K562 (cell line): Measurements from ENCODE around the gene CRYBB2. TPM values are rescaled to one million over a fixed set of nuclear protein-coding genes. Genes with fewer than 3 reads are reported as not detected.

Source experiments
- ATAC-seq: fragments of 200-7000 bp; cut with Tn5 transposase; 3 replicates; pipeline ENCODE4 v1.9.1; 2020; ENCODE audit warnings: moderate library complexity
- BruUV-seq: library from RNA; stranded (reverse); fragments of 400-500 nt; replicated peaks from 2 replicates; lab custom pipeline; 2021; lab: Mats Ljungman, UMichigan
- CTCF ChIA-PET: fragments of 300-600 bp; formaldehyde crosslinking; extraction: SDS; loops from one replicate; lab custom pipeline; 2021; ENCODE audit warnings: low intra/inter-chr PET ratio; lab: Yijun Ruan, JAX
- POLR2A ChIA-PET: fragments of 300-600, 350-650 bp; sonication (Branson Sonifier 250); formaldehyde crosslinking; extraction: SDS; loops from one replicate; lab custom pipeline; 2021; ENCODE audit warnings: antibody characterized with exemption, inconsistent platforms; lab: Yijun Ruan, JAX
- DNase-seq, 4 experiments: peaks; one replicate each; pipeline versions ENCODE4 v3.0.0 to v3.0.0-alpha.2; 2011 to 2018; ENCODE audit warnings: low spot score in 3 of 4, mixed read lengths in 3 of 4; ENCODE audit errors: extremely low read depth in 1 of 4
- FAIRE-seq: peaks from 2 replicates; lab custom pipeline; 2011; peaks lifted over from hg19 to GRCh38; lab: Jason Lieb, UNC
- H2AFZ ChIP-seq: 2 replicates; pipeline ENCODE4 v1.6.0; 2011; ENCODE audit warnings: low read depth, low read length, control low read depth, inconsistent platforms
- H3K27ac ChIP-seq: fragments of 200-600 bp; 3 replicates; pipeline ENCODE4 v1.8.0; 2011; ENCODE audit warnings: low read depth, mild to moderate bottlenecking, control low read depth, inconsistent platforms, low read length, moderate library complexity, mixed read lengths; ENCODE audit errors: extremely low read depth
- H3K27me3 ChIP-seq, 2 experiments: fragments of 300-600 bp in 1 of 2; 2 replicates in 1 of 2; 3 replicates in 1 of 2; pipeline versions ENCODE4 v1.6.0 to v1.8.0; 2011; ENCODE audit warnings: inconsistent platforms in 2 of 2, low read length in 2 of 2, mild to moderate bottlenecking in 1 of 2, mixed read lengths in 1 of 2, moderate library complexity in 1 of 2; ENCODE audit not compliant: control insufficient read depth in 2 of 2, insufficient read depth in 2 of 2
- H3K36me3 ChIP-seq: fragments of 300-600 bp; 3 replicates; pipeline ENCODE4 v1.8.0; 2011; ENCODE audit warnings: mild to moderate bottlenecking, low read length, inconsistent platforms; ENCODE audit not compliant: control insufficient read depth, insufficient read depth
- H3K4me1 ChIP-seq, 2 experiments: fragments of 200-600 bp in 1 of 2; replicated peaks in 1 of 2; 2 replicates in 1 of 2; 3 replicates in 1 of 2; pipeline versions ENCODE4 v1.5.1 to v1.8.0; 2011; ENCODE audit warnings: inconsistent platforms in 2 of 2, low read length in 2 of 2, mild to moderate bottlenecking in 1 of 2, mixed read lengths in 1 of 2, moderate library complexity in 1 of 2; ENCODE audit not compliant: control insufficient read depth in 2 of 2, insufficient read depth in 2 of 2
- H3K4me2 ChIP-seq: 2 replicates; pipeline ENCODE4 v1.6.1; 2011; ENCODE audit warnings: low read length, control low read depth, inconsistent platforms, mixed read lengths; ENCODE audit not compliant: insufficient read depth
- H3K4me3 ChIP-seq: fragments of 200-600 bp; sonication (generic), shearing (Covaris generic); 2 replicates; pipeline ENCODE4 v1.5.1; 2016; ENCODE audit warnings: control low read depth, inconsistent platforms
- H3K79me2 ChIP-seq: fragments of 200-600 bp; 3 replicates; pipeline ENCODE4 v1.8.0; 2011; ENCODE audit warnings: low read length, inconsistent platforms; ENCODE audit not compliant: control insufficient read depth, insufficient read depth
- H3K9ac ChIP-seq, 2 experiments: 2 replicates each; pipeline versions ENCODE4 v1.6.0 to v1.6.1; 2011; ENCODE audit warnings: low read depth in 2 of 2, low read length in 2 of 2, control low read depth in 1 of 2, inconsistent platforms in 1 of 2, mild to moderate bottlenecking in 1 of 2, mixed read lengths in 1 of 2; ENCODE audit not compliant: insufficient read depth in 1 of 2
- H3K9me1 ChIP-seq: one replicate; pipeline ENCODE4 v1.6.0; 2011; ENCODE audit warnings: inconsistent platforms, mild to moderate bottlenecking, low read length, moderate library complexity; ENCODE audit not compliant: control insufficient read depth, insufficient read depth
- H3K9me3 ChIP-seq: replicated peaks from 2 replicates; pipeline ENCODE4 v1.5.1; 2011; ENCODE audit warnings: low read depth, low read length, inconsistent platforms; ENCODE audit not compliant: control insufficient read depth, insufficient read depth
- H4K20me1 ChIP-seq: replicated peaks from 2 replicates; pipeline ENCODE4 v1.6.1; 2011; ENCODE audit warnings: low read length, inconsistent platforms, mixed read lengths; ENCODE audit not compliant: control insufficient read depth, insufficient read depth
- BRCA1 ChIP-seq, 2 experiments: fragments of 450-650 bp in 1 of 2; sonication (generic) in 1 of 2; formaldehyde crosslinking in 1 of 2; IDR thresholded peaks; 2 replicates each; pipeline versions ENCODE4 v1.5.0 to v1.6.1; 2017 to 2020; ENCODE audit warnings: mild to moderate bottlenecking in 1 of 2, missing genetic modification reagents in 1 of 2
- CEBPZ ChIP-seq: fragments of 150-350 bp; IDR thresholded peaks from 2 replicates; pipeline ENCODE4 v1.6.1; 2014; ENCODE audit warnings: low read depth, mild to moderate bottlenecking, low read length, borderline replicate concordance
- CREB5 ChIP-seq: fragments of 250-450 bp; sonication (Bioruptor Pico); IDR thresholded peaks from 2 replicates; pipeline ENCODE4 v1.5.0; 2020; ENCODE audit warnings: mild to moderate bottlenecking
- EP400 ChIP-seq: fragments of 450-650 bp; IDR thresholded peaks from 2 replicates; pipeline ENCODE4 v1.6.1; 2017; ENCODE audit warnings: antibody characterized with exemption, mild to moderate bottlenecking, moderate library complexity
- HDGF ChIP-seq: fragments of 450-650 bp; IDR thresholded peaks from 2 replicates; pipeline ENCODE4 v1.6.1; 2016
- LARP7 ChIP-seq: fragments of 450-650 bp; IDR thresholded peaks from 2 replicates; pipeline ENCODE4 v1.6.1; 2016
- PCBP2 ChIP-seq: fragments of 200-400 bp; formaldehyde crosslinking; IDR thresholded peaks from 2 replicates; pipeline ENCODE4 v1.6.1; 2018; ENCODE audit warnings: low read length, low read depth, mild to moderate bottlenecking, moderate library complexity; ENCODE audit not compliant: poor library complexity, severe bottlenecking
- XRCC5 ChIP-seq: fragments of 200-400 bp; formaldehyde crosslinking; IDR thresholded peaks from 2 replicates; pipeline ENCODE4 v1.6.1; 2017; ENCODE audit warnings: low read depth, mild to moderate bottlenecking, low read length
- ZNF212 ChIP-seq: fragments of 450-650 bp; formaldehyde crosslinking; IDR thresholded peaks from 2 replicates; pipeline ENCODE4 v1.4.0; 2020; ENCODE audit warnings: mild to moderate bottlenecking
- ZNF316 ChIP-seq: fragments of 450-650 bp; IDR thresholded peaks from 2 replicates; pipeline ENCODE4 v1.6.1; 2016
- ZNF347 ChIP-seq: fragments of 450-650 bp; formaldehyde crosslinking; IDR thresholded peaks from 2 replicates; pipeline ENCODE4 v1.4.0; 2020; ENCODE audit warnings: low read depth, mild to moderate bottlenecking, moderate library complexity
- ZNF354B ChIP-seq: fragments of 250-450 bp; sonication (Bioruptor Pico); IDR thresholded peaks from 2 replicates; pipeline ENCODE4 v1.4.0; 2020
- ZNF583 ChIP-seq: fragments of 250-450 bp; sonication (Bioruptor Pico); IDR thresholded peaks from 2 replicates; pipeline ENCODE4 v1.4.0; 2020
- WGBS: fragments of 100-300 bp; shearing (Covaris generic); methylation state at CpG from one replicate; pipeline ENCODE4 v1.1.6; 2016; ENCODE audit warnings: low coverage, mixed read lengths; ENCODE audit not compliant: insufficient coverage; ENCODE audit errors: missing lambda C conversion rate; 5-methylcytosine and 5-hydroxymethylcytosine counted together
- in situ Hi-C: fragments of 300-500 bp; cut with MboI; formaldehyde crosslinking; loops from 4 replicates; pipeline ENCODE4 v1.15.0; 2018; ENCODE audit warnings: inconsistent platforms, mixed read lengths
- intact Hi-C: fragments of 100-400 bp; cut with micrococcal nuclease; formaldehyde crosslinking; loops from 2 replicates; pipeline ENCODE4 v1.14.2; 2022
- polyA plus RNA-seq, 8 experiments: library from polyadenylated mRNA; depleted of rRNA in 4 of 8; stranded (reverse) in 5 of 8; unstranded in 3 of 8; fragments of >200 nt; fragmentation: Nextera tagmentation in 2 of 8; fragmentation: Illumina TruSeq in 1 of 8; extraction: Ambion mirVana in 2 of 8; extraction: Trizol in 1 of 8; gene quantifications; 2 replicates each; pipeline versions ENCODE4 v1.2.1 to v1.2.3, GENCODE V29; 2011 to 2014; ENCODE audit warnings: inconsistent platforms in 1 of 8, missing spikeins in 1 of 8
- total RNA-seq, 7 experiments: library from RNA; depleted of rRNA in 6 of 7; stranded (reverse); fragments of >200 nt in 6 of 7; fragmentation: Illumina TruSeq in 2 of 7; extraction: Trizol in 2 of 7; gene quantifications; 2 replicates each; pipeline versions ENCODE4 v1.2.1 to v1.2.3, GENCODE V29; 2011 to 2021; ENCODE audit warnings: low replicate concordance in 1 of 7

CRYBB2 gene
- total and polyA plus RNA-seq, 9 of the 15 experiments (the other 6 are each of a cell fraction or from before 2014, with no cell fraction given): not detected

- in situ Hi-C loops (loop anchor here (10.0 to 25.0 kb wide), 2 partner anchors 127 to 1130 kb away; no protein-coding TSS in a partner anchor), intact Hi-C loops (no loop called here)
- Histone ChIP-seq H3K27me3 (peaks cover 4% of the 10 kb centered on the region in 2 experiments; a peak in 2 of 5 replicates), H4K20me1 (0 out of 2 replicates have a peak, but pooled peaks cover 3% of the 10 kb centered on the region), H3K36me3 (no peaks in the 10 kb centered on the region), H3K9me3 (no peaks in the 10 kb centered on the region), H3K4me3 (no peak overlapping the region), H3K4me1 (no peaks in the 10 kb centered on the region; a peak in 1 of 5 replicates), H3K27ac (no peak overlapping the region), H2AFZ (no peak overlapping the region), H3K9me1 (no peaks in the 10 kb centered on the region), H3K9ac (no peak overlapping the region), H3K79me2 (no peaks in the 10 kb centered on the region), H3K4me2 (no peak overlapping the region)
- BruUV-seq: no TSS peak
- FAIRE-seq (no peak), DNase-seq (no peak), ATAC-seq (no peak)
- TF ChIP-seq HDGF (no peak), LARP7 (no peak), CEBPZ (no peak), ZNF316 (no peak), CREB5 (CRISPR knock-in tag) (no peak), EP400 (no peak), XRCC5 (no peak), ZNF212 (no peak), ZNF354B (CRISPR knock-in tag) (no peak), ZNF347 (CRISPR knock-in tag) (no peak), ZNF583 (CRISPR knock-in tag) (no peak), BRCA1 (IDR thresholded peaks at IDR 0.05) (no peak), BRCA1 (CRISPR knock-in tag; IDR thresholded peaks at IDR 0.05) (no peak), PCBP2 (no peak)
- WGBS: no CpG with 5 or more reads among the region's 2 CpGs
- ChIA-PET CTCF (no interaction called here), POLR2A (no interaction called here)
Measured at GRCh38 chr22:25207553-25208157, 11.8 kb upstream of the CRYBB2 start.
